ENCODE data around the gene ASPSCR1.

DNA sequence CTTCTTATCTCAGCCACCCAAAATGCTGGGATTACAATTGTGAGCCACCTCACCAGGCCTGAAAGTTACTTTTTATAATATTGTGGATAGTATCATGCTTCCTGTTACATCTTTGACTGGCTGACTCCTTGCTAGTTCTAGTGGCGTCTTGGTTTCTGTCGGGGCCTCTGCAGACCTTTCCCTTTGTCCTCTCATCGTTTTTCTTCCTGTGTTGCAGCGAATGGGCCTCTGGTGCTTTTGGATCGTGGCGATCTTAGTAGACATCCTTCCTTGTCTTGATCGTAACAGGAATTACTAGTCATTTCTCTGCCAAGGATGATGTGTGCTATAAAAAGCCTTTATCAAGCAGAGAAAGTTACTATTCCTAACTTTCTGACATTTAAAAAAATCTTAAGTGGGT is 20.8 kb downstream of the ASPSCR1 start:
- TF ChIP-seq EZH2phosphoT487 (conservative IDR thresholded peaks at IDR 0.05; ENCODE audit: low read length) = no peak
- TF ChIP-seq, protein P1, sequence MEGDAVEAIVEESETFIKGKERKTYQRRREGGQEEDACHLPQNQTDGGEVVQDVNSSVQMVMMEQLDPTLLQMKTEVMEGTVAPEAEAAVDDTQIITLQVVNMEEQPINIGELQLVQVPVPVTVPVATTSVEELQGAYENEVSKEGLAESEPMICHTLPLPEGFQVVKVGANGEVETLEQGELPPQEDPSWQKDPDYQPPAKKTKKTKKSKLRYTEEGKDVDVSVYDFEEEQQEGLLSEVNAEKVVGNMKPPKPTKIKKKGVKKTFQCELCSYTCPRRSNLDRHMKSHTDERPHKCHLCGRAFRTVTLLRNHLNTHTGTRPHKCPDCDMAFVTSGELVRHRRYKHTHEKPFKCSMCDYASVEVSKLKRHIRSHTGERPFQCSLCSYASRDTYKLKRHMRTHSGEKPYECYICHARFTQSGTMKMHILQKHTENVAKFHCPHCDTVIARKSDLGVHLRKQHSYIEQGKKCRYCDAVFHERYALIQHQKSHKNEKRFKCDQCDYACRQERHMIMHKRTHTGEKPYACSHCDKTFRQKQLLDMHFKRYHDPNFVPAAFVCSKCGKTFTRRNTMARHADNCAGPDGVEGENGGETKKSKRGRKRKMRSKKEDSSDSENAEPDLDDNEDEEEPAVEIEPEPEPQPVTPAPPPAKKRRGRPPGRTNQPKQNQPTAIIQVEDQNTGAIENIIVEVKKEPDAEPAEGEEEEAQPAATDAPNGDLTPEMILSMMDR (IDR thresholded peaks at IDR 0.05; ENCODE audit: insufficient read depth, low read length, poor library complexity, severe bottlenecking) = no peak

Measured in SU-DHL-6 (cell line).